Fibroblast of peridontal ligament (primary cell): ENCODE results near the gene ZNF692.
A peak's percentile ranks its signal among the peaks of the same experiment; 100 is the strongest.

Experiments
- DNase-seq: peaks from one replicate; pipeline ENCODE4 v3.0.0-alpha.2; 2010; ENCODE audit errors: extremely low read depth

ZNF692 gene

GRCh38 chr1:248825136-248825535, 33.7 kb downstream of the ZNF692 start:
- DNase-seq, result peak; percentile 24

- no peak for DNase-seq
These were observed 34.2 kb downstream of the ZNF692 start for GRCh38 chr1:248824701-248825100.

- DNase-seq, result no peak
These were observed 34.6 kb downstream of the ZNF692 start for GRCh38 chr1:248824301-248824700.

GRCh38 chr1:248823517-248824001, 35.3 kb downstream of the ZNF692 start:
- peak; percentile 79 for DNase-seq

GRCh38 chr1:248822148-248823032, 36.5 kb downstream of the ZNF692 start:
- no peak for DNase-seq

GRCh38 chr1:248821641-248822040, 37.2 kb downstream of the ZNF692 start:
- no peak for DNase-seq

GRCh38 chr1:248821101-248821500, 37.8 kb downstream of the ZNF692 start:
- peak; percentile 58 for DNase-seq

- DNase-seq, result no peak
These were observed 38.8 kb downstream of the ZNF692 start for GRCh38 chr1:248820041-248820585.

- DNase-seq, result no peak
These were observed 40.1 kb downstream of the ZNF692 start for GRCh38 chr1:248818505-248819374.

- no peak for DNase-seq
These were observed 41.8 kb downstream of the ZNF692 start for GRCh38 chr1:248817065-248817464.

GRCh38 chr1:248816042-248816851, 42.6 kb downstream of the ZNF692 start:
- no peak for DNase-seq

- DNase-seq, result no peak
These were observed 43.4 kb downstream of the ZNF692 start for GRCh38 chr1:248815407-248816034.

GRCh38 chr1:248814351-248814750, 44.5 kb downstream of the ZNF692 start:
- DNase-seq, result no peak

- DNase-seq, result no peak
These were observed 45.3 kb downstream of the ZNF692 start for GRCh38 chr1:248813546-248813945.

- no peak for DNase-seq
These were observed 46.0 kb downstream of the ZNF692 start for GRCh38 chr1:248812736-248813425.

GRCh38 chr1:248811514-248812490, 47.1 kb downstream of the ZNF692 start:
- DNase-seq, result no peak

- DNase-seq, result peak; percentile 51
These were observed 48.0 kb downstream of the ZNF692 start for GRCh38 chr1:248810727-248811513.
